GM12875 (cell line): Measurements from ENCODE around the gene ERBB3.
A peak's percentile ranks its signal among the peaks of the same experiment; 100 is the strongest.

Experiments used
- H3K4me3 ChIP-seq: one replicate; pipeline ENCODE4 v1.5.1; 2011; ENCODE audit warnings: low read depth, low read length, control low read depth
- CTCF ChIP-seq: IDR thresholded peaks from 2 replicates; pipeline ENCODE4 v1.5.1; 2011; ENCODE audit warnings: low read depth, mild to moderate bottlenecking, control low read depth, inconsistent platforms, low read length, moderate library complexity, borderline replicate concordance; ENCODE audit not compliant: insufficient read depth

The ERBB3 gene

GRCh38 chr12:56087220-56087619, 7.3 kb downstream of the ERBB3 start:
- H3K4me3 ChIP-seq: no peak overlapping the region
- TF ChIP-seq CTCF: no peak

- H3K4me3 ChIP-seq: no peak overlapping the region
- TF ChIP-seq CTCF: no peak
Observed at GRCh38 chr12:56097738-56098137, 17.8 kb downstream of the ERBB3 start.

- no peak for TF ChIP-seq CTCF
- no peak overlapping the region for H3K4me3 ChIP-seq
Observed at GRCh38 chr12:56098592-56098991, 18.6 kb downstream of the ERBB3 start.

GRCh38 chr12:56099787-56100186, 19.8 kb downstream of the ERBB3 start:
- TF ChIP-seq CTCF: no peak

GRCh38 chr12:56101045-56101444, 21.1 kb downstream of the ERBB3 start:
- TF ChIP-seq CTCF: no peak
- no peak overlapping the region for H3K4me3 ChIP-seq

More at GRCh38 chr12:56099787-56100186, 19.8 kb downstream of the ERBB3 start:
- H3K4me3 ChIP-seq: no peak overlapping the region

GRCh38 chr12:56102683-56103065, 22.7 kb downstream of the ERBB3 start:
- no peak for TF ChIP-seq CTCF

GRCh38 chr12:56103066-56103711, 23.2 kb downstream of the ERBB3 start:
- no peak for TF ChIP-seq CTCF
- H3K4me3 ChIP-seq: peak overlapping the region; percentile 58

More at GRCh38 chr12:56102683-56103065, 22.7 kb downstream of the ERBB3 start:
- no peak overlapping the region for H3K4me3 ChIP-seq
